GM18502 (cell line): Measurements from ENCODE around the gene MSMP.

Source experiments
- ATAC-seq: cut with Tn5 transposase; IDR thresholded peaks from one replicate; pipeline ENCODE4 v1.9.1; 2021; ENCODE audit warnings: mild to moderate bottlenecking; ENCODE audit not compliant: unreplicated experiment, poor library complexity

Gene MSMP

DNA sequence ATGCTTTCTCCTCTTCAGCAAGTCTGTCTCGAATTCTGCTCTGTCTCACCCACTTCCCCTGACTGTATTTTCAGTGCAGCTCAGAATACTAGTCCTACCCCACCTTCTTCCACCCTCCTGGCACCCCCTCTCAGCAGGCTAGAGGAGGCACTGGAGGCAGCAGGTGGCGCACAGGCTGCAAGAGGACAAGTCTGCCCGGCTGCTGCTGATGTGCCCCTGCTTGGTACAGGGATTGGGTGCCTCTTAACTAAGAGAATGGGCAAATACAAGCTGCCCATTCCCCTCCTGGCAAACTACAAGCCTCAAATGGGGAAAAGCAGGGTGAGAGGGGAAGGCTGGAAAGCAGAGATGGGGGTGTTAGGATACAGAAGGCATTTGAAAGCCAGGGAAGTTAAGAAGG is 27.1 kb downstream of the MSMP start:
- peak; percentile 36 for ATAC-seq

DNA sequence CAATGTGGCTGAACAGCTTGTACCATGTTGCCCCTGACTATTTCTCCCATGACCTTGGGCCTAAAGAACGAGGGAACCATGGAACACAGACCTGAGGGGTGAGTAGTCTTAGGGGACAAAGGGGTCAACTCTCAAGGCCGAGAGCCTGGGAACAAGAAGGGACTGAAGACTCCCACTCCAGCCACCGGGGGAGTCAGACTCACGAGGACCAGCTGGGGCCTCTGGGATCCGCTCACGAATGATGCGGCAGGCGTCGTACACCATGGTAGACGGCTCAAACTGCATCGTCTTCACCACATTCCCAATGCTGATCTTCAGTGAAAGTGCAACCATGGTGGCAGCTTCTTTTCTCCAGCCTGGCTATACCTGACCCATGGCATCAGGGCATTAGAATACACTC is 28.7 kb downstream of the MSMP start:
- no peak for ATAC-seq

DNA sequence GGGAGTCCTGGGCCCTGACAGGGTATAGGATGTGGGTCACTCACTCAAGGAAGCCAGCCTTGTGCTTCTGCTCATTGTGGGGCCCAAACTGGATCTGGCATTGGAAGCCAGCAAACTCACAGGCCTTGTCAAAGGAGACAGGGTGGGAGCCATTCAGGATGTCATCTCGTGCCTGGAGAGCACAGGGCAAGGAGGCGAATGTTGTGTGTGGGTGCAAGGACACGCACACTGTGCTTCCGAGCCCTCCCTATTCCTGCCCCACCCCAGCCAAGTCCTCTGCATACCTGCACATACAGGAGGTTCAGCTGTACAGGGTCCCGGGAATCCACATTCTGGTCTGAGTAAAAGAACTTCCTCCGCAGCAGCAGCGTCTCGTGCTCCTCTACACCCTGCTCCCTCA is 30.2 kb downstream of the MSMP start:
- ATAC-seq, result no peak

DNA sequence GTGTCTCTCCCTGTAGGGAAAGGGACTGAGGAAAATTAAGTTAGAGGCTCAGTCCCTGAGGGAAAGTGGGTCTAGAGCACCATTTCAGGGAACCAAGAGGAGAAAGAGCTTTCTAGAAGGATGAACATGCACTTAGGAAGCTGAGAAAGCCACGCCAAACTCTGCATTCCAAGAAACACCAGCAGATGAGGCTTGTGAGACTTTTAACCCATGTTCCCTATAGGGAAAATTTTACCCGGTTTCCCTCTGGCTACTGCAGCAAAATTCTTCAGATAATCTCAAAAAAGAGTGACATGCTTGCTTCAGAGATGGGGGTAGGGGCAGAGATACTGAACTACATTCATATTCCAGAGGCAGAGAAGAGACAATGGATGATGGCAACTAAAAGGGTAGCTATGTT is 30.6 kb downstream of the MSMP start:
- no peak for ATAC-seq

- ATAC-seq, result no peak
Observed at GRCh38 chr9:35719546-35719945, 34.5 kb downstream of the MSMP start.

GRCh38 chr9:35718721-35719511 is 35.2 kb downstream of the MSMP start:
- no peak for ATAC-seq

DNA sequence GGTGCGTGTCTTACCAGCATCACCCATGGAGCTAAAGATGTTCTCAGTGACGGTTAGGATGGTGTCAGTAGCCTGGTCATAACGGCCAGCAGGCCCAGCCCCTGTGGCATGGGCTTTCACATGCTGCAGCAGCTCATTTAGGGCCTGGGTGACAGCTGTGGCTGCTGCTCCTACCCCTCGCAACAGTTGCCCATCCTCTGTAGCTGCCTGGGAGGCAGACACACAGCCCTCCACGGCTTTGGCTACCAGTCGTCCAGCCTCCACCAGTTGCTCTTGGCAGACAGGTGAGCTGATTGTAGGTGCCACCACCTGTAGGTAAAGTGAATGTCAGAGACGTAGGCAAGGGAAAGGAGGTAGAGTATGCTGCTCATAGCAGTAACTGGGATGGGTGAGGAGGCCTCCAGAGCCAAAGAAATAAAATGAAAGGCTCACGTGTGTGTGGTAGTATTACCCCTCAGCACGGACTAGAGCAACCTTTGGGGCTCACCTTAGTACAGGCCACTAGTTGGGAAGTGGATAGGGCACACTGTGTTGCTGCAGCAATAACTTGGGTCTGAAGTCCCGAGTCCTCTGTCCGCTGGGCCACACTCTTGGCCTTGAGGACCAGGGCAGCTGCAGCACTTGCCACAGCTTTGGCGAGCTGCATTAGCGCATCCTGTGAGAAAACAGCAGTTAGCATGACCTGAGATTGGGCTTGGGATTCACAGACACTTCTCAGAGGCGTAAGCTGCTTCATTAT is 36.8 kb downstream of the MSMP start:
- ATAC-seq, result no peak

- ATAC-seq, result no peak
Observed at GRCh38 chr9:35716230-35716629, 37.8 kb downstream of the MSMP start.

DNA sequence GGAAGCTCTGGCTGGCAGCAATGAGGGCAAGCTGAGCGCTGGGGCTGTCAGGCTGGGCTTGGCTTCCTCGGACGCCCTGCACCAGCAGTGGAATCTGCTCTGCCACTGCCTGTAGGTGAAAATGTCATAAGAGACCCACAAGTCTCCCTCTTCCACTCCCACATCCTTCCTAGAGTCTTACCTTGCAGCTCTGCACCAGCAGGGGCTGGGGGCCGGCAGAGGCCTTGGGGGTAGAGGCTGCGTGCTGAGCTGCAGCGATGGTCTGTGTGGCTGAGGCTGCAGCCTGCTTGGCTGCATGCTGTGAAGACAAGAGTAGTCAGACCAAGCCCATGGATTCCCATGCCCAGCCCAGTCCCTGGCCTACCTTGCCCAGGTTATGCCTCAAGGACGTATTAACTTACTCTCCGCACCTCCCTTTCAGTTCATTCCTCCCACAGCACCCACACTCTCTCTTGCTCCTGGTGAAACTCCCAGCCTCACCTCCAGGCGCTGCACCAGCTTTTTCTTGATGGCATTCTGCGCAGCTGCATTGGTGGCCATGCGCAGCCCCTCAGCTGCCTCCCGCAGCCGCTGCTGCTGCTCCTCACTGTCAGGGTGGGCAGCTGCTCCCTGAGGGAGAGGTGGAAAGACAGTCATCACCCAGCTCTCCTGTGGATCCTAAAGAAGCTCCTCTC is 39.4 kb downstream of the MSMP start:
- no peak for ATAC-seq

GRCh38 chr9:35714123-35714522 is 40.0 kb downstream of the MSMP start:
- no peak for ATAC-seq

DNA sequence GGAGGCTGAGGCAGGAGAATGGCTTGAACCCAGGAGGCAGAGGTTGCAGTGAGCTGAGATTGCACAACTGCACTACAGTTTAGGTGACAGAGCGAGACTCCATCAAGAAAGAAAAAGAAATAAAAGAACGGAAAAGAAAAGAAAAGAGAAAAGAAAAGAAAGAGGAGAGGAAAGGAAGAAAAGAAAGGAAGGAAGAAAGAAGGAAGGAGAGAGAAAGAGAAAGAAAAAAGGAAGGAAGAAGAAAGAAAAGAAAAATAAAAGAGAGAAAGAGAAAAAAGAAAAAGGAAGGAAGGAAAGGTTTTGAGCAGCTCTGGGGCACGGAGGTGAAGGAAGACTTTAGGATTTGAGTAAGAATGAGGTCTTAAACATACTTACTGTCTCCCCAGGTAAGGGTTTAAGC is 40.5 kb downstream of the MSMP start:
- no peak for ATAC-seq

DNA sequence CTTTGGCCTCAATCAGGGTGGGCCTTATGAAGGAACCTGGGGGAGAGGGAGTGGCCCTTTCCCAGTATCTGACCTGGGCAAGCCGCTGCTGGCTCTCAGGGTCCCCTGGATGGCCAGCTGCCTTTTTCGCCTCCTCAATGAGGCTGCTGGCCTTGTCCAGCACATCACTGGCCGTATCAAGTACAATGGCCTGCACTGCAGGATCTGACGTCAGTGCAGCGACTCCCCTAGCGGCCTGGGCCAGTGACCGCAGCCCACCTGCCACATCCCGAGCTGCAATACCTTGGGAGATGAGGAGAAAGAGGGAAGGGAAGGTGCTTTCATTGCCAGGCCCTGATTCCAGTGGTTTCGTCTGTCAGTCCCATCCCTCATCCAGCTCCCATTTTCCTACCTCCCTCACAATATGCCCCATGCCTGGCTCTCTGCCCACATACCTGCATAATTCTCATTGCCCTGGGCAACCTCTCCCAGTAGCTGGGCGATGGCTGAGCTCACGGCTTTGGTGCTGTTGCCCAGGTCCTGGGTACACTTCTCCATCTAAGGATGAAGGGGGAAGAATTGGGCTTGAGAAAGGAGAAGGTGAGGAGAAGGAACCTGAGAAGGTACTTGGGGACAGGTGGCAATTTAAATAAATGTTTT is 41.2 kb downstream of the MSMP start:
- no peak for ATAC-seq

GRCh38 chr9:35711501-35712428 is 42.3 kb downstream of the MSMP start:
- no peak for ATAC-seq

- no peak for ATAC-seq
Observed at GRCh38 chr9:35710818-35711500, 43.1 kb downstream of the MSMP start.

DNA sequence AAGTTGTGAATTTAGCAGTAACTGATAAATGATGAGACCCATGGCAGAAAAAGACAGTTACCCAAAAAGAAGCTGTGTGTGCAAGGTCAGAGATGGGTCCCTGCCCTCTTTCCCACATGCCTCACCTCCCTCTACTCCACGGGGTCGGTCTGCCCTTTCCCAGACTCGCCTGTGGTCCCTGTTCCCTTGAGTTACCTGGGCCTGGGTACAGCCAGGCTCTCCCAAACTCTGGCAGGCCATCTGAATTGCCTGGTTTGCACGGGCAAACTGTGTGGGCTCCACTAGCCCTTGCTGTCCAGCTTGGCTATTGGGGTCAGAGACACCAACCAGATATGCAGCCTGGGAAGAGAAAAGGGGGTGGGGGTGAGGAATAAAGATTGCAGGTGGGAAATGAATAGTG is 45.9 kb downstream of the MSMP start:
- no peak for ATAC-seq

DNA sequence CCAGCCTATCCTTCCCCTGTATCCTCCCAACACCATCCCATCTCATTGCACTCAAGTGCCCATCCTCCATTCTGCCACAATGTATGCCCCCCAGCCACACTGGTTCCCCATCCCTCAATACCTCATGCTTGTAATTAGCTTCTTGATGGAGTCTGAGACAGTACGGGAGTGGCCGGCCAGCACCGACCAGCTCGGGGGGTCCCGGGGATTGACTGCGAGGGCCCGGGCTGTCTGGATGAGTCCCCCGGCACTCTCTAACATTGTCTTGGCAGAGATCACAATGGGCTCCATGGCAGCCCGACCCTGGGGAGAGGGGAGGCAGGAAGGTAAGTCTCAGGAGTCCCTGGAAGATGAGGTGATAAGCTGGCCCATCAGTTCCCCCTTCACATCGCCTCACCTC is 47.1 kb downstream of the MSMP start:
- ATAC-seq, result no peak

DNA sequence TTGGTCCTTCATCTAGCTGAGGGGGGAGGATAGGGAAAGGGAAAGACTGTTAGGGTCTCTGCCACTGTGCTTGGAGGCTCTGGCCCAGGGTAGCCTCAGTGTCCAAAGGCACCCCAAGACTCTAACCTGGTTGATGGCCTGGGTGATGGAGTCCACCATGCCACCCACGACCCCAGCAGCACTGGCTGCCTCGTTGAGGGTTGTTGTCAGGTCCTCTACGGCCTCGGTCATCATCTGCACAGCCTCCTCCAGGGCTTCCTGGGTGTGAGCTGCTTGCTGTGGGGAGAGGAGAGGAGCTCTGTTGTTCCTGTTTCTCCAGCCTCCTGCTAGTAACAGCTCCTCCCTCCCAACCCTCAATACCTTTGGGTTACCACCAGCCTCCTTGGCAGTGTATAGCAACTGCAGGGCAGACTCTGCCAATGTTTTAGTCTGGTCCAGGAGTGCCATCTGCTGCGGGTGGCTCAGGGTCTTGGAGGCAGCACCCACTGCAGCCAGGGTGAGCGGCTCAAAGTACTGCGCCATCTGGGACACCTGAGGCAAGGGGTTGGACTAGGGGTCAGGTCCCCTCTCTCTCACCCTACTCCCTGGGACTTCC is 48.1 kb downstream of the MSMP start:
- no peak for ATAC-seq

GRCh38 chr9:35705372-35705771 is 48.7 kb downstream of the MSMP start:
- ATAC-seq, result no peak
